ENCODE results near the gene COL4A4.

COL4A4 gene

GRCh38 chr2:227029426-227030105 lies 134.4 kb downstream of the COL4A4 start:
- no peak for DNase-seq

- no peak for DNase-seq
Measured at GRCh38 chr2:227025510-227025909, 138.5 kb downstream of the COL4A4 start.

- no peak for DNase-seq
Measured at GRCh38 chr2:227022608-227023007, 141.4 kb downstream of the COL4A4 start.

- DNase-seq = no peak
Measured at GRCh38 chr2:227020416-227020815, 143.6 kb downstream of the COL4A4 start.

- DNase-seq = no peak
Measured at GRCh38 chr2:227016894-227017293, 147.1 kb downstream of the COL4A4 start.

- no peak for DNase-seq
Measured at GRCh38 chr2:227013881-227014280, 150.1 kb downstream of the COL4A4 start.

- DNase-seq = no peak
Measured at GRCh38 chr2:227013330-227013729, 150.7 kb downstream of the COL4A4 start.

GRCh38 chr2:227010433-227010832 lies 153.6 kb downstream of the COL4A4 start:
- no peak for DNase-seq

- no peak for DNase-seq
Measured at GRCh38 chr2:227007940-227008339, 156.1 kb downstream of the COL4A4 start.

GRCh38 chr2:227007148-227007547 lies 156.9 kb downstream of the COL4A4 start:
- DNase-seq = no peak

- no peak for DNase-seq
Measured at GRCh38 chr2:227006189-227006897, 157.7 kb downstream of the COL4A4 start.

- no peak for DNase-seq
Measured at GRCh38 chr2:227004482-227004881, 159.5 kb downstream of the COL4A4 start.

GRCh38 chr2:227000123-227000522 lies 163.9 kb downstream of the COL4A4 start:
- no peak for DNase-seq

GRCh38 chr2:226999661-227000060 lies 164.3 kb downstream of the COL4A4 start:
- no peak for DNase-seq

- peak; percentile 71 for DNase-seq
Measured at GRCh38 chr2:226995625-226996041, 168.4 kb downstream of the COL4A4 start.

GRCh38 chr2:226994775-226995174 lies 169.2 kb downstream of the COL4A4 start:
- DNase-seq = no peak

- DNase-seq = no peak
Measured at GRCh38 chr2:226993171-226993570, 170.8 kb downstream of the COL4A4 start.

- no peak for DNase-seq
Measured at GRCh38 chr2:226991663-226992062, 172.3 kb downstream of the COL4A4 start.

GRCh38 chr2:226985583-226985946 lies 178.4 kb downstream of the COL4A4 start:
- no peak for DNase-seq

GRCh38 chr2:226984750-226985582 lies 179.0 kb downstream of the COL4A4 start:
- no peak for DNase-seq

- DNase-seq = no peak
Measured at GRCh38 chr2:226983895-226984749, 179.9 kb downstream of the COL4A4 start.

GRCh38 chr2:226981791-226982326 lies 182.1 kb downstream of the COL4A4 start:
- no peak for DNase-seq

All from activated CD8-positive, alpha-beta memory T cell treated with anti-CD3 and anti-CD28 coated beads, Interleukin-2, amount 50 U/mL, for 48 hours (primary cell).